ENCODE measurements around the gene CLDN4.
"Not testable (repeated sequence)": the region's sequence is repeated elsewhere in the genome, so short reads cannot be mapped to it uniquely, and the experiment has no call there.

Gene CLDN4

DNA sequence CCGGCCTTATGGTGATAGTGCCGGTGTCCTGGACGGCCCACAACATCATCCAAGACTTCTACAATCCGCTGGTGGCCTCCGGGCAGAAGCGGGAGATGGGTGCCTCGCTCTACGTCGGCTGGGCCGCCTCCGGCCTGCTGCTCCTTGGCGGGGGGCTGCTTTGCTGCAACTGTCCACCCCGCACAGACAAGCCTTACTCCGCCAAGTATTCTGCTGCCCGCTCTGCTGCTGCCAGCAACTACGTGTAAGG, 713 bp downstream of the CLDN4 start:
- in situ Hi-C loops (cut with HindIII; ENCODE audit: low sequenced_read_pairs), result no loop called here
- TF ChIP-seq, protein P1, sequence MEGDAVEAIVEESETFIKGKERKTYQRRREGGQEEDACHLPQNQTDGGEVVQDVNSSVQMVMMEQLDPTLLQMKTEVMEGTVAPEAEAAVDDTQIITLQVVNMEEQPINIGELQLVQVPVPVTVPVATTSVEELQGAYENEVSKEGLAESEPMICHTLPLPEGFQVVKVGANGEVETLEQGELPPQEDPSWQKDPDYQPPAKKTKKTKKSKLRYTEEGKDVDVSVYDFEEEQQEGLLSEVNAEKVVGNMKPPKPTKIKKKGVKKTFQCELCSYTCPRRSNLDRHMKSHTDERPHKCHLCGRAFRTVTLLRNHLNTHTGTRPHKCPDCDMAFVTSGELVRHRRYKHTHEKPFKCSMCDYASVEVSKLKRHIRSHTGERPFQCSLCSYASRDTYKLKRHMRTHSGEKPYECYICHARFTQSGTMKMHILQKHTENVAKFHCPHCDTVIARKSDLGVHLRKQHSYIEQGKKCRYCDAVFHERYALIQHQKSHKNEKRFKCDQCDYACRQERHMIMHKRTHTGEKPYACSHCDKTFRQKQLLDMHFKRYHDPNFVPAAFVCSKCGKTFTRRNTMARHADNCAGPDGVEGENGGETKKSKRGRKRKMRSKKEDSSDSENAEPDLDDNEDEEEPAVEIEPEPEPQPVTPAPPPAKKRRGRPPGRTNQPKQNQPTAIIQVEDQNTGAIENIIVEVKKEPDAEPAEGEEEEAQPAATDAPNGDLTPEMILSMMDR (IDR thresholded peaks at IDR 0.05; ENCODE audit: low read depth, low read length), result no peak
- no peak overlapping the region for H3K4me3 ChIP-seq (ENCODE audit: low read depth, low read length)
- no peak for DNase-seq (ENCODE audit: low read depth, low spot score)

DNA sequence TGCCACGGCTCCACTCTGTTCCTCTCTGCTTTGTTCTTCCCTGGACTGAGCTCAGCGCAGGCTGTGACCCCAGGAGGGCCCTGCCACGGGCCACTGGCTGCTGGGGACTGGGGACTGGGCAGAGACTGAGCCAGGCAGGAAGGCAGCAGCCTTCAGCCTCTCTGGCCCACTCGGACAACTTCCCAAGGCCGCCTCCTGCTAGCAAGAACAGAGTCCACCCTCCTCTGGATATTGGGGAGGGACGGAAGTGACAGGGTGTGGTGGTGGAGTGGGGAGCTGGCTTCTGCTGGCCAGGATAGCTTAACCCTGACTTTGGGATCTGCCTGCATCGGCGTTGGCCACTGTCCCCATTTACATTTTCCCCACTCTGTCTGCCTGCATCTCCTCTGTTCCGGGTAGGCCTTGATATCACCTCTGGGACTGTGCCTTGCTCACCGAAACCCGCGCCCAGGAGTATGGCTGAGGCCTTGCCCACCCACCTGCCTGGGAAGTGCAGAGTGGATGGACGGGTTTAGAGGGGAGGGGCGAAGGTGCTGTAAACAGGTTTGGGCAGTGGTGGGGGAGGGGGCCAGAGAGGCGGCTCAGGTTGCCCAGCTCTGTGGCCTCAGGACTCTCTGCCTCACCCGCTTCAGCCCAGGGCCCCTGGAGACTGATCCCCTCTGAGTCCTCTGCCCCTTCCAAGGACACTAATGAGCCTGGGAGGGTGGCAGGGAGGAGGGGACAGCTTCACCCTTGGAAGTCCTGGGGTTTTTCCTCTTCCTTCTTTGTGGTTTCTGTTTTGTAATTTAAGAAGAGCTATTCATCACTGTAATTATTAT, 1.2 kb downstream of the CLDN4 start:
- TF ChIP-seq, protein P1 (IDR thresholded peaks at IDR 0.05; ENCODE audit: low read depth, low read length), result no peak
- in situ Hi-C loops (cut with HindIII; ENCODE audit: low sequenced_read_pairs), result no loop called here
- no peak for DNase-seq (ENCODE audit: low read depth, low spot score)
- no peak overlapping the region for H3K4me3 ChIP-seq (ENCODE audit: low read depth, low read length)

DNA sequence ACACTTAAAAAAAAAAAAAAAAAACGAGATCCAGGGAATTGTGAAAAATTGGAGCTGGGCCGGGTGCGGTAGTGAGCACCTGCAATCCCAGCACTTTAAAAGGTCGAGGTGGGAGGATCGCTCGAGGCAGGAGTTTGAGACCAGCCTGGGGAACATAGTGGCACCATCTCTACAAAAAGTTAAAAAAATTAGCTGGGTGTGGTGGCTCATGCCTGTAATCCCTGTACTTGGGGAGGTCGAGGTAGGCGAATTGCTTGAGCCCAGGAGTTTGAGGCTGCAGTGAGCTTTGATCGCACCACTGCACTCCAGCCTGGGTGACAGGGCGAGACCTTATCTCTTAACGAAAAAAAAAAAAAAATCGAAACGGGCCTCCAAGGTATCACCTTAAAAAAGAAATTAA, 2.0 kb downstream of the CLDN4 start:
- no peak for DNase-seq (ENCODE audit: low read depth, low spot score)
- H3K4me3 ChIP-seq (ENCODE audit: low read depth, low read length), result no peak overlapping the region
- in situ Hi-C loops (cut with HindIII; ENCODE audit: low sequenced_read_pairs), result no loop called here
- TF ChIP-seq, protein P1 (IDR thresholded peaks at IDR 0.05; ENCODE audit: low read depth, low read length), result no peak

DNA sequence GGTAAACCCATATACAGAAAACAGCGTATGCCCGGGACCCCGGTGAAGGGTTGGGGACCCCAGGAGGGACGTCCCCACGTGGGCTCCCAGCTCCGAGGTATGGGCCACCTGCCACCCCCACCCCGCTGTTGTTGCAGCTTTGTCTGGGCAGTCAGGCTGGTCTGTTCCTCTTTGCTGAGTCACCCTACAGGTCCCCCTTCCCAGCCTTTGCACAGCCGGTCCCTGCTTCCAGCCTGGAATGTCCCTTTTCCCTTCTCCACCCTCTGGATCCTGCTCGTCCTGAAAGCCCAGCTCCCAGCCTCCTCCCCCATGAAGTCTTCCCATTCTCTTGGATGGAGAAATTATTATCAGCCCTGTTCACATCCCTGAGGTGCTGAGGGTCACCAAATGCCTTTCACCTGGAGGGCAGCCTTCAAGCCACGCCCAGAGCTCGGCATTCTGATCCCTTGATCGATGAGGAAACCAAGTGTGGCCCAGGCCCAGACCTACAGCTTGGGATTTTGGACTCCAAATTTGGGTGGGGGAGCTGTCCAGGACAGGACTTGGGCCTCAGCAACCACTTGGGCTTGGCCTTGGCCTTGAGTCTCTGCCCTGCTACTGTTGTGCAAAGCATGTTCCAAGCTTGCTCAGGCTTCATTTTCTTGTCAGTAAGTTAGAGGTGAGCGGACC, 2.6 kb downstream of the CLDN4 start:
- no peak for DNase-seq (ENCODE audit: low read depth, low spot score)
- no peak overlapping the region for H3K4me3 ChIP-seq (ENCODE audit: low read depth, low read length)
- TF ChIP-seq, protein P1 (IDR thresholded peaks at IDR 0.05; ENCODE audit: low read depth, low read length), result no peak
- in situ Hi-C loops (cut with HindIII; ENCODE audit: low sequenced_read_pairs), result no loop called here

DNA sequence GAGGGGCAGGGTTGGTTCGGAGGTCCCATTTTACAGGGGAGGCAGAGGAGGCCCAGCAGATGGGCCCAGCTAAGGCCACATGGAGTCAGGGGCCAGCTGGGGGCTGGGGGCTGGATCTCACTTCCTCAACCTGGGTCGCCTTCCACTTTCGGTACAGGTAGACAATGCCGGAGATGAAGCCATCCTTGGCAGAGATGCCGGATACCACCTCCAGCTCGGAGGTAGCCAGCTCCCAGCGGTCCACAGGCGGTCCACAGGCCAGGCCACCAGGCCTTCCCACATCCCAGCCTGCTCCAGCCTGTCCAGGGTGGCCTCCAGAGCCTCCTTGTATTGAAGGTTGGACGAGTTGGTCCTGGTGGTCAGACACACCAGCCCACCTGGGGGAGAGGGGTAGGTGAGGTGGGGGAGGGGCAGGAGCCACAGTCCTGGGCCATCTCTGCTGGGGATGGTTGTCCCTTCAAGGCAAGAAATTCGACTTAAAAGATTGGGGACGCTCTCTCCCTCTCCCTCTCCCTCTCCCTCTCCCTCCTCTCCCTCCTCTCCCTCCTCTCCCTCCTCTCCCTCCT, 3.9 kb downstream of the CLDN4 start:
- DNase-seq (ENCODE audit: low read depth, low spot score), result no peak
- in situ Hi-C loops (cut with HindIII; ENCODE audit: low sequenced_read_pairs), result no loop called here
- no peak overlapping the region for H3K4me3 ChIP-seq (ENCODE audit: low read depth, low read length)
- TF ChIP-seq, protein P1 (IDR thresholded peaks at IDR 0.05; ENCODE audit: low read depth, low read length), result no peak

DNA sequence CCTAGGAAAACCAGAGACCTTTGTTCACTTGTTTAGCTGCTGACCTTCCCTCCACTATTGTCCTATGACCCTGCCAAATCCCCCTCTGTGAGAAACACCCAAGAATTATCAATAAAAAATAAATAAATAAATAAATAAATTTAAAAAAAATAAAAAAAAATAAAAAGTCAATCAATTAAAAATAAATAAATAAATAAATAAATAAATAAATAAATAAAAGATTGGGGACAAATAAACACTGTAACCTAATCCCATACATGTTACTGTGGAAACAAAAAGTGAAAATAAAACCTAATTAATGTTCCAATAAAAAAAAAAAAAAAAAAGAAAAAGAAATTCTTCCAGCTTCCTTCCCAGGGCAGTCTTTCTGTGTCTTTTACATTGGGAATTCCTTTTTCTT, 6.4 kb downstream of the CLDN4 start:
- DNase-seq (ENCODE audit: low read depth, low spot score); H3K4me3 ChIP-seq (ENCODE audit: low read depth, low read length); in situ Hi-C loops (cut with HindIII; ENCODE audit: low sequenced_read_pairs): not testable (repeated sequence)

DNA sequence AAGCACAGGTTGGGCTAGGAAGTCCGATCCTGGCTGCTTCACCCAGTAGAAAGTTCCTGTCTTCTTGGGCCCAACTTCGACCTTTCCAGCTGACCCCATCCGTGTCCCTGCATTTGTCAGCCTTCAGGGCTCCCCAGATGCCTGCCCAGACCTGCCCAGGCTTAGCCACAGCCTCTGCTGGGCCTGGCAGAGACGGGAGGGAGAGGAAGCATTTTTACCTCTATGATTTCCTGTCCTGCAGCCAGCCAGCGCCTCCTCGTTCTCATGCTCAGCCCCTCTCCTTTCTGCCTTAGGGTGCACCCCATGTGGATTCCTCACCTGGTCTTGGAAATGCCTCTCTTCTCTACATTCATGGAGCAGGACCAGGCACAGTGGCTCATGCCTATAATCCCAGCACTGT, 7.8 kb downstream of the CLDN4 start:
- TF ChIP-seq, protein P1 (IDR thresholded peaks at IDR 0.05; ENCODE audit: low read depth, low read length), result no peak
- in situ Hi-C loops (cut with HindIII; ENCODE audit: low sequenced_read_pairs), result no loop called here
- DNase-seq (ENCODE audit: low read depth, low spot score), result no peak
- no peak overlapping the region for H3K4me3 ChIP-seq (ENCODE audit: low read depth, low read length)

All from astrocyte of the spinal cord (primary cell).